Type B pancreatic cell (in vitro differentiated cells): Measurements from ENCODE around the gene DYRK1B. TPM values are rescaled to one million over a fixed set of nuclear protein-coding genes. Genes with fewer than 3 reads are reported as not detected.
"Not testable (repeated sequence)": the region's sequence is repeated elsewhere in the genome, so short reads cannot be mapped to it uniquely, and the experiment has no call there.

ENCODE experiments used
- DNase-seq: peaks from one replicate; pipeline ENCODE4 v3.0.0; 2021; ENCODE audit warnings: mixed read lengths; ENCODE audit not compliant: unreplicated experiment; ENCODE audit errors: extremely low spot score
- H3K27ac Mint-ChIP-seq: 2 replicates; pipeline ENCODE4 v1.8.0; 2021; ENCODE audit warnings: mild to moderate bottlenecking, mixed read lengths
- H3K27me3 Mint-ChIP-seq: 2 replicates; pipeline ENCODE4 v1.8.0; 2021; ENCODE audit warnings: mixed read lengths
- H3K36me3 Mint-ChIP-seq: 2 replicates; pipeline ENCODE4 v1.8.0; 2021; ENCODE audit warnings: mixed read lengths
- H3K4me1 Mint-ChIP-seq: one replicate; pipeline ENCODE4 v1.8.0; 2021; ENCODE audit warnings: mixed read lengths; ENCODE audit not compliant: unreplicated experiment
- H3K4me3 Mint-ChIP-seq: 2 replicates; pipeline ENCODE4 v1.8.0; 2021; ENCODE audit warnings: mild to moderate bottlenecking, mixed read lengths
- H3K9me3 Mint-ChIP-seq: 2 replicates; pipeline ENCODE4 v1.8.0; 2021; ENCODE audit warnings: mixed read lengths
- CTCF ChIP-seq: fragments of 200-600 bp; sonication (generic); conservative IDR thresholded peaks from 2 replicates; pipeline ENCODE4 v1.5.0; 2021; ENCODE audit warnings: antibody characterized with exemption, mild to moderate bottlenecking
- long read RNA-seq: library from polyadenylated mRNA; unstranded; transcript quantifications from one replicate; pipeline ENCODE4 v2.0.0, GENCODE V29; 2020
- total RNA-seq: library from RNA; stranded (reverse); gene quantifications from 2 replicates; pipeline ENCODE4 v1.2.1, GENCODE V29; 2021; ENCODE audit warnings: low replicate concordance

The DYRK1B gene
- total RNA-seq = 43.1 and 49.3 TPM in 2 replicates
- long read RNA-seq, partial matches to known transcripts = 1 of 1 reads
- long read RNA-seq, other reads (novel, unspliced or antisense) = 0 of 1 reads

DNA sequence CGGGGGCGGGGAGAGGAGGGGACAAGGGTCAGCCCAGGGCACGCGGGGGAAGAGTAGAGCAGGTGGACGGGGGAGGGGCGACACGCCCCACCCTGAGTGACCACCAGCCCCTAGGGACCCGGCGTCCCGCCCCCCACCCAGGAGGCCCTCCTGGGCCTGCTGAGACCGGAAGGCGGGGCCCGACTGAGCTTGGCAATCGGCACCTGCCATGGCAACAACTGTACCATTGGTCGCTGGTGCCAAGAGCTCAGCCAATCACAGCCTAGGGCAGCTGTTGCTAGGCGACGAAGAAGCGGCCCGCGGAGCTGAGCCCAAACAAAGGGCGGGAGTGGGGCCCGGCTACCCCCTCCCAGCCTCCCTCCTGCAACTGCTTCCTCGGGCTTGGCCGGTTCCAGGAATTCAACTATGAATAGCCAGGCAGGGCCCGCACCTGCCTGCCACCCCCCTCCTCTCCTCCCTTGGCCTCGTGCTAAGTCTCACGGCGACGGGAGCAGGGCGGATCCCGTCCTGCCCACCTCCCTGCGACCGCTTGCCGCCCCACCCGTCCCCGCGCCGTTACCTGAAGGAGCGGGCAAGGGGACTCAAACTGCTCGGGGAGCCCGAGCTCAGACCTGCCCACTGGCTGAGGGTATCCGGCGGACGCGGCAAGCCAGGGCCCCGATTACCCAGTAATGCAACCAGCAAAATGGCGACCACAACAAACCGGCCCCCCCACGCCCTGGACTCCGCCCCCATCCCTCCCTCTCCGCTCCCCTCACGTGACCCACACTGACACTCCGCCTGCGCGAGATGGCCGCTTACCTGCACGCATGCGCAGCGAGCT, at the start of gene DYRK1B:
Gene DYRK1B, minus strand, starts transcription at position 699 of the 823 bp plus-strand sequence. CDS start 2,295 bp downstream, outside the sequence.
- Mint-ChIP-seq H3K9me3 (no peaks in the 10 kb centered on the region), H3K36me3 (peaks cover 40% of the 10 kb centered on the region)

GRCh38 chr19:39882645-39883044, 48.7 kb upstream of the DYRK1B start:
- not testable (repeated sequence) for H3K4me1 Mint-ChIP-seq, H3K36me3 Mint-ChIP-seq, H3K9me3 Mint-ChIP-seq, H3K27me3 Mint-ChIP-seq, DNase-seq, H3K4me3 Mint-ChIP-seq, H3K27ac Mint-ChIP-seq

More for the DNA sequence above, at the start of gene DYRK1B:
- Mint-ChIP-seq H3K27ac (peak within 1 kb of the TSS; percentile 93), H3K4me1 (peaks cover 23% of the 10 kb centered on the region), H3K27me3 (no peaks in the 10 kb centered on the region), H3K4me3 (peak within 1 kb of the TSS; percentile 96)
- no peak for TF ChIP-seq CTCF
- DNase-seq = peak; percentile 97

DNA sequence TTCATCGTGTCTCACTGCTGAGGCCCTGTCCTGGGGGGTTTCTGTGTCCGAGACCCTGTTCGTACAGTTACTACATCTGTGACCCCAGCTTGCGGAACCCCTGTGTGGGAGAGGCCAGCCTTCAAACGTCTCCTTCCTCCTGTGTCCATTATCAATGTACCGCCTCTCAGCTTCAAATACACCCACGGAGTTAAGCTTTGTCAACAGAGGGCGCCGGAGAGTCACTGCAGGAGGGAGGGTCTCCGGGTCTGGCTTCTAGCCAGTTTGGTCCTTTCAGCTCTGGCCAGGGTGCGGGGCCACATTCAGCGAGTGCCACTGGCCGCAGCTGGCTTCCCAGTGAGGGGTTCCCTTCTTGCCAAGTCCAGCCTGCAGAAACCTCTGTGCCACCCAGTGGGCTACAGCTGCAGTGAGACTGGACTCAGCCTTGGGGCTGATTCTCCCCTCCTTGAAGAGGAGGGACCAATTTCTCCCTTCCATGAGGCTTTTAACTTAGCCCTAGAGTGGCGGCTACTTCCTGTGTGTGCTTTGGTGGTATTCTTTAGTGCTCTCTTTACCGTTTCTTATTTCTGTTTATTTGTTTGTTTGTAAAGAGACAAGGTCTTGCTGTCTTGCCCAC, 47.6 kb upstream of the DYRK1B start:
- H3K4me3 Mint-ChIP-seq, H3K4me1 Mint-ChIP-seq, H3K9me3 Mint-ChIP-seq, DNase-seq, H3K27ac Mint-ChIP-seq, H3K27me3 Mint-ChIP-seq, H3K36me3 Mint-ChIP-seq: not testable (repeated sequence)
- peak; percentile 72 for TF ChIP-seq CTCF

GRCh38 chr19:39880241-39880640, 46.3 kb upstream of the DYRK1B start:
- H3K27me3 Mint-ChIP-seq, H3K36me3 Mint-ChIP-seq, H3K4me1 Mint-ChIP-seq, H3K27ac Mint-ChIP-seq, DNase-seq, H3K4me3 Mint-ChIP-seq, H3K9me3 Mint-ChIP-seq: not testable (repeated sequence)

DNA sequence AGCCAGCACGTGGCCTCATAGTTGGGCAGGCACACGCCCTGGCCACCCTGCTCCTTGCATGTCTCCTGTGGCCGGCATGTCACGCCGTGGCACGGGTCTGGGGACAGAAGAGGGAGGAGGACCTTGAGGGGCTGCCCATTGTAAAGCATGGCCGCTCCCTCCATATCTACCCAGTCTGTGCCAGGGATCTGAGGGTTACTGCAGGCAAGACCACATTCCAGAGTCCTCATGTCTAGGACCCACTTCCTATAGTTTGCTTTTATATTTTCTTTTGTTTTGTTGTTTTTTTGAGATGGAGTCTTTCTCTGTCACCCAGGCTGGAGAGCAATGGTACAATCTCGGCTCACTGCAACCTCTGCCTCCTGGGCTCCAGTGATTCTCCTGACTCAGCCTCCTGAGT, 45.8 kb upstream of the DYRK1B start:
- not testable (repeated sequence) for H3K9me3 Mint-ChIP-seq, H3K27me3 Mint-ChIP-seq, H3K27ac Mint-ChIP-seq, H3K36me3 Mint-ChIP-seq, H3K4me1 Mint-ChIP-seq, H3K4me3 Mint-ChIP-seq, DNase-seq

DNA sequence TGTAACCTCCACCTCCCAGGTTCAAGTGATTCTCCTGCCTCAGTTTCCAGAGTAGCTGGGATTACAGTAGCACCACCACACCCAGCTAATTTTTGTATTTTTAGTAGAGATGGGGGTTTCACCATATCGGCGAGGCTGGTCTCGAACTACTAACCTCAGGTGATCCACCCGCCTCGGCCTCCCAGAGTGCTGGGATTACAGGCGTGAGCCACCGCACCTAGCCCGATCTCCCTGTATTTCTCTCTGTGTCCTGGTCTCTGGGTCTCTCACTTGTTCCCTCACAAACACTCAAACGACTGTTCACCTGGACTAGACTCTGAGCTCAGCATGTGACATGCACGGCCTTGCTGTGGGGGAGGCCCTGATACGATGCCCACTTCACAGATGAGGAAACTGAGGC, 44.9 kb upstream of the DYRK1B start:
- not testable (repeated sequence) for H3K4me1 Mint-ChIP-seq, H3K4me3 Mint-ChIP-seq, H3K9me3 Mint-ChIP-seq, H3K27ac Mint-ChIP-seq, DNase-seq, H3K27me3 Mint-ChIP-seq, H3K36me3 Mint-ChIP-seq

GRCh38 chr19:39878398-39878797, 44.4 kb upstream of the DYRK1B start:
- Mint-ChIP-seq H3K27me3 (no peaks in the 10 kb centered on the region), H3K27ac (peak overlapping the region; percentile 10), H3K4me3 (no peak overlapping the region), H3K4me1 (no peaks in the 10 kb centered on the region), H3K36me3 (no peaks in the 10 kb centered on the region), H3K9me3 (no peaks in the 10 kb centered on the region)
- no peak for TF ChIP-seq CTCF
- no peak for DNase-seq

GRCh38 chr19:39877982-39878381, 44.0 kb upstream of the DYRK1B start:
- H3K4me1 Mint-ChIP-seq, H3K4me3 Mint-ChIP-seq, H3K27me3 Mint-ChIP-seq, H3K36me3 Mint-ChIP-seq, DNase-seq, H3K9me3 Mint-ChIP-seq: not testable (repeated sequence)
- H3K27ac Mint-ChIP-seq = peak overlapping the region; percentile 10

DNA sequence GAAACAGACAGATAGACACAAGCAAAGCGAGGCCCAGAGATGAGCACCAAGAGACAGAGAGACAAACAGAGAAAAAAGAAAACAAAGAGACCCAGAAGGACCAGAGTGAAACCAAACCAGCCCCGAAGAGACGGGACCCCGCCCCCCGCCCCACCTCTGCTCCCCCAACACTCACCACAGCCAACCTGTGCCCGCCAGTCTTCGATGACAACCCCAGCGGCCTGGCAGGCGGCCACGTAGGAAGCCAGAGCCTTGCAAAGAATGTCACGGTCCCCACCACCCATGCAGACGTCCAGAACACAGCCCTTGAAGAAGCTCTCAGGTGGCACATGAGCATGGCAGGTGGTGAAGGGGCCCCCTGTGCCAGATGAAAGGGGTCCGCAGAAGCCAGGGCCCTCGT, 43.5 kb upstream of the DYRK1B start:
- DNase-seq, H3K27me3 Mint-ChIP-seq, H3K27ac Mint-ChIP-seq: not testable (repeated sequence)

DNA sequence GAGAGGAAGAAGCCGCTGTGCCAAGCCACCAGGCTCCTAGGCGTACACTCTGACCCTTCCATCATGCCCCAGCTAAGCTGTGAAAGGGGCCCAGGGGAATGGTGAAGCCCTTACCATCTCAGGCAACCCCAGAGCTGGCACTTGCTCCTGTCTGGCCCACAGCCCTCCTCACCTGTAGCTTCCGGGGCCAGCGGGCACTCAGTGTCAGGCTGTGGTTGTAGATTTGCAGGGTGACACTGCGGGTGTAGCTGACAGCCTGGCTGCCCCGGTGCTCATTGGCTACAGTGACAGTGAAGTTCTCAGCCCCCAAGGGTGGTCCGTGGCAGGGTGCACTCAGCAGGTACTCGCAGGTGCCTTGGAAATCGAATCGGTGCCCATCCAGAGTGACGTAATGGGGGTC, 42.5 kb upstream of the DYRK1B start:
- H3K4me1 Mint-ChIP-seq = not testable (repeated sequence)

More for the DNA sequence above, 43.5 kb upstream of the DYRK1B start:
- H3K9me3 Mint-ChIP-seq, H3K4me3 Mint-ChIP-seq, H3K4me1 Mint-ChIP-seq, H3K36me3 Mint-ChIP-seq: not testable (repeated sequence)

GRCh38 chr19:39875401-39875864, 41.5 kb upstream of the DYRK1B start:
- H3K4me3 Mint-ChIP-seq, H3K36me3 Mint-ChIP-seq, H3K9me3 Mint-ChIP-seq, H3K27me3 Mint-ChIP-seq, H3K4me1 Mint-ChIP-seq, H3K27ac Mint-ChIP-seq, DNase-seq: not testable (repeated sequence)

More for the DNA sequence above, 42.5 kb upstream of the DYRK1B start:
- not testable (repeated sequence) for H3K27me3 Mint-ChIP-seq, H3K9me3 Mint-ChIP-seq, DNase-seq, H3K36me3 Mint-ChIP-seq, H3K27ac Mint-ChIP-seq, H3K4me3 Mint-ChIP-seq
